Measurements from ENCODE around the gene AIFM3. TPM values are rescaled to one million over a fixed set of nuclear protein-coding genes. Genes with fewer than 3 reads are reported as not detected.

The AIFM3 gene
- total RNA-seq, 1 experiment from 2014 or later: 9.7 TPM

- Histone ChIP-seq H3K79me2 (ENCODE audit: insufficient read depth, low read length) (peaks cover 24% of the 10 kb centered on the region), H4K20me1 (ENCODE audit: insufficient read depth) (no peaks in the 10 kb centered on the region), H3K36me3 (ENCODE audit: control insufficient read depth in 1 of 2, insufficient read depth in 2 of 2, low read length in 2 of 2) (peaks cover 2 to 9% of the 10 kb centered on the region in 2 experiments; a peak in 1 of 4 replicates), H3K4me1 (ENCODE audit: control insufficient read depth in 1 of 2, insufficient read depth in 2 of 2, low read length in 2 of 2) (peaks cover 6 to 18% of the 10 kb centered on the region in 2 experiments; a peak in 2 of 4 replicates), H3K4me3 (replicated peaks in 1 of 2; ENCODE audit: low read depth in 1 of 2, low read length in 2 of 2) (peak overlapping the region; percentile 77 to 89), H3K27ac (ENCODE audit: low read depth, low read length) (peak overlapping the region; percentile 80), H3K9ac (ENCODE audit: low read length) (peak overlapping the region; percentile 93), H3K9me3 (ENCODE audit: control insufficient read depth in 1 of 2, insufficient read depth in 1 of 2, low read depth in 1 of 2, low read length in 2 of 2) (peaks cover 4 to 10% of the 10 kb centered on the region in 2 experiments; a peak in 1 of 4 replicates), H3K9me2 (ENCODE audit: insufficient read depth) (no peaks in the 10 kb centered on the region), H3K4me2 (ENCODE audit: low read length) (peak overlapping the region; percentile 99), H2AFZ (ENCODE audit: low read depth, low read length, poor library complexity, severe bottlenecking) (no peak overlapping the region), H3K27me3 (ENCODE audit: insufficient read depth, low read length) (no peaks in the 10 kb centered on the region)
- no peak for ATAC-seq
- TF ChIP-seq ZBTB33 (IDR thresholded peaks at IDR 0.05; ENCODE audit: extremely low read depth, insufficient replicate concordance, low read length) (no peak), EZH2 (IDR thresholded peaks at IDR 0.05) (no peak), JUND (IDR thresholded peaks at IDR 0.05) (no peak), CTCF (IDR thresholded peaks at IDR 0.05 in 2 of 3, conservative IDR thresholded peaks at IDR 0.05 in 1 of 3; ENCODE audit: borderline replicate concordance in 1 of 3, insufficient read depth in 1 of 3, low read depth in 2 of 3, low read length in 2 of 3) (no peak), ZFX (IDR thresholded peaks at IDR 0.05) (no peak)
- intact Hi-C loops (cut with micrococcal nuclease): loop anchor here (5.0 kb wide), 1 partner anchor 179 kb away; no protein-coding TSS in a partner anchor
- RAD21 ChIA-PET (ENCODE audit: low non-redundant PET in 1 of 2, low total read pairs in 2 of 2, uncharacterized antibody in 2 of 2, unreplicated experiment in 2 of 2): no interaction called here
- CTCF ChIA-PET: interaction anchor here (1.4 to 1.5 kb wide), 2 partner anchors 10 to 23 kb away, joined by 4 to 5 read pairs; no protein-coding TSS in a partner anchor
- POLR2A ChIA-PET: interaction anchor here (1.6 kb wide), 1 partner anchor 21 kb away, joined by 5 read pairs; no protein-coding TSS in a partner anchor
- no peak for DNase-seq (ENCODE audit: low read depth, low spot score)
- TSS peak; percentile 85 for BruUV-seq (replicated peaks)
Observed at GRCh38 chr22:20980938-20981722, 14.1 kb downstream of the AIFM3 start.
